GM12875 (cell line): ENCODE measurements around the gene EPG5.

ENCODE experiments used
- H3K4me3 ChIP-seq: one replicate; pipeline ENCODE4 v1.5.1; 2011; ENCODE audit warnings: low read depth, low read length, control low read depth
- CTCF ChIP-seq: IDR thresholded peaks from 2 replicates; pipeline ENCODE4 v1.5.1; 2011; ENCODE audit warnings: low read depth, mild to moderate bottlenecking, control low read depth, inconsistent platforms, low read length, moderate library complexity, borderline replicate concordance; ENCODE audit not compliant: insufficient read depth

Gene EPG5

DNA sequence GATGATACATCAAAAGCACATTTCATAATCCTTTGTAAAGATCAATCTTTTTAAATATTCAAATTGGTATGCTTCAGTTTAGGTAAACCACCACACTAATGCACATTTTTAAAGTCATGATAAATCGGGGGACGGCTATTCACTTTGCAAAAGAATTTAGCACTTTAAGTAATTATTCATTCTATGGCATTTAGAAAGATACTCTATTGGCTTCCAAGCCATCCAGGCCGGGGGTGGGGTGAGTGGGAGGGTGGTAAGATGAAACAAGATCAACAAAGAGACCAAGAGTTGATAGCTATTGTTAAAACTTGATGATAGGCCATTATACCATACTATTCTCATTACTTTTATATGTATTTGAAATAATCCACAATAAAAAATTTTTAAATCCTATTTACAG lies 41.0 kb downstream of the EPG5 start:
- no peak overlapping the region for H3K4me3 ChIP-seq
- TF ChIP-seq CTCF: no peak

DNA sequence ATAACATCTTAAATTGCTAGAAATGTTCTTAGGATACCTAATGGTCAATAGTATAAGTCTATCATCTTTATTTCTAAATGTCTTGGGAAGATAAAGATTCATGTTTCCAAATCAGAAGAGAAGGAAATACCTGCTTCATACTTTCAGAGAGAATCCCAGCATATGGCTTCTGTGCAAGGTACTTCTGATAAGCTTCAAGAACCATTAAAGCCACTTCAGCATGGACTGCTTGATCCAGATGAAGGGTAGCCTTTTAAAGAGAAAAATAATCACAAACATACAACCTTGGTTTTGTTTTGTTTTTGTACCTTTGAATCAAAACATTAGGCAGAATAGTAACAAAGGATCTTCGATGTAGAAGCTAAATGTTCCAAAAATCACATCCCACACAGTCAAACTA lies 44.0 kb downstream of the EPG5 start:
- no peak for TF ChIP-seq CTCF
- no peak overlapping the region for H3K4me3 ChIP-seq

- no peak overlapping the region for H3K4me3 ChIP-seq
- no peak for TF ChIP-seq CTCF
These were observed 46.8 kb downstream of the EPG5 start for GRCh38 chr18:45920367-45920766.

GRCh38 chr18:45916302-45916701 lies 50.8 kb downstream of the EPG5 start:
- H3K4me3 ChIP-seq: no peak overlapping the region
- TF ChIP-seq CTCF: peak; percentile 26; the same call in 1 of the 2 replicates

DNA sequence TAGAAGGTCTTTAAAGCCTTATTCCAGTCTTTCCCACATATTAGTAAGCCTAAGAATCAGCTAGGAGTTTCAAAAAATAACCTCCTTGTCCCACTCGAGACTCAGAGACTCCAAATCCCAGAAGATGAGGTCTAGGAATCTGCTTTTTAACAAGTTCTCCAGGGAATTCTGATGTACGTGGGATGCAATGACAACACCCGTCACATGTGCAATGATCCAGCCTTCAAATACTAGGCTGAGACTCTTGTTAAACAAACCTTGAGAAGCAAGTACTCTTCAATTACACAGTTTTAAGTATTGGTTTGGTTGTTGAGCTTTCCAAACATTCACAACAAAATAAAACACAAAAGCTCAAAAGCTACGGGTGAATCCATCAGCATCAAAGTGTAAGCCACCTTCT lies 53.9 kb downstream of the EPG5 start:
- no peak for TF ChIP-seq CTCF
- H3K4me3 ChIP-seq: no peak overlapping the region

DNA sequence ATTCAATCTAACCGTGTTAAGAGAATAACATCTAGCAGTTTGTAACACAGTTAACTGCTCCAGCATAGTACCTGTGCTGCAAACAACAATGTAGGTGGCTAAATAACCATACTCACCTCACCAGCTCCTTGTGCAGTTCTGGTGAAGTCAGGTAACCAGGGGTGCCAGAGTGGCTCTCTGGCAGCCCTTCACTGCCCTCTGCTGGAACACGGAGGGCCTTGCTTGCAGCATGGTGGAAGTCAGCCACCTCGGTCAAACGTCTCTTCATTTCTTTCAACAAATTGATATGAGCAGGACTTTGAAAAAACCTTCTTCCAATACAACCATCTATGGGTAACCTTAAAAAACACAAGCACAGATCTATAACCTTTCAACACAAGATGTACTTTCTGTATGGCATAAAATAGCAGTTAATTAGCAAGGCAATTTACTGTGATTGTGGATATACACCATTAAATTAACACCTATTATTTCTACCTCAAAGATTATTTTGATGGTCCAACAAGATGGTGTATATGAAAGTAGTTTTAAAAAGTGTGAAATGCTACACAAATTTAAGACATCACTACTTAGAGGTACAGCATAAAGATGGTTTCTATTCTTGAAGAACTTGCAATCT lies 56.6 kb downstream of the EPG5 start:
- peak; percentile 81 for TF ChIP-seq CTCF
- no peak overlapping the region for H3K4me3 ChIP-seq

GRCh38 chr18:45901654-45902210 lies 65.4 kb downstream of the EPG5 start:
- no peak for TF ChIP-seq CTCF
- H3K4me3 ChIP-seq: no peak overlapping the region
